SK-N-SH treated with all-trans-retinoic acid at 6 μM for 48 hours (cell line): Measurements from ENCODE around the gene KLF6.

Source experiments
- ARNTL ChIP-seq: fragments of 450-650 bp; formaldehyde crosslinking; IDR thresholded peaks from 2 replicates; pipeline ENCODE4 v1.5.0; 2020; ENCODE audit warnings: low read depth, mild to moderate bottlenecking, moderate library complexity, borderline replicate concordance
- BACH2 ChIP-seq: fragments of 250-450 bp; sonication (Bioruptor Pico); IDR thresholded peaks from 2 replicates; pipeline ENCODE4 v1.9.0; 2021; ENCODE audit warnings: mild to moderate bottlenecking, borderline replicate concordance
- CREB5 ChIP-seq: fragments of 250-450 bp; sonication (Bioruptor Pico); IDR thresholded peaks from 2 replicates; pipeline ENCODE4 v1.5.1; 2020; ENCODE audit warnings: low read depth, mild to moderate bottlenecking, moderate library complexity
- ISL1 ChIP-seq: fragments of 250-450 bp; sonication (Bioruptor Pico); IDR thresholded peaks from 2 replicates; pipeline ENCODE4 v2.1.2; 2022; ENCODE audit warnings: mild to moderate bottlenecking, moderate library complexity
- PATZ1 ChIP-seq: fragments of 250-450 bp; sonication (Bioruptor Pico); IDR thresholded peaks from 2 replicates; pipeline ENCODE4 v1.8.0; 2020; ENCODE audit warnings: mild to moderate bottlenecking, moderate library complexity, borderline replicate concordance
- POU6F1 ChIP-seq: fragments of 250-450 bp; sonication (Bioruptor Pico); IDR thresholded peaks from 2 replicates; pipeline ENCODE4 v1.8.0; 2021; ENCODE audit warnings: low read depth, mild to moderate bottlenecking, moderate library complexity, borderline replicate concordance
- PPARA ChIP-seq: fragments of 250-450 bp; sonication (Bioruptor Pico); IDR thresholded peaks from 2 replicates; pipeline ENCODE4 v1.5.0; 2020; ENCODE audit warnings: mild to moderate bottlenecking, borderline replicate concordance
- RARB ChIP-seq: fragments of 250-450 bp; sonication (Bioruptor Pico); IDR thresholded peaks from 2 replicates; pipeline ENCODE4 v1.8.0; 2021; ENCODE audit warnings: mild to moderate bottlenecking, moderate library complexity
- TSHZ2 ChIP-seq: fragments of 250-450 bp; sonication (Bioruptor Pico); IDR thresholded peaks from 2 replicates; pipeline ENCODE4 v1.5.0; 2020; ENCODE audit warnings: mild to moderate bottlenecking, moderate library complexity
- ZC3H10 ChIP-seq: fragments of 250-450 bp; sonication (Bioruptor Pico); IDR thresholded peaks from 2 replicates; pipeline ENCODE4 v1.5.1; 2021; ENCODE audit warnings: mild to moderate bottlenecking, moderate library complexity
- ZFP3 ChIP-seq: fragments of 250-450 bp; sonication (Bioruptor Pico); IDR thresholded peaks from 2 replicates; pipeline ENCODE4 v1.5.0; 2020; ENCODE audit warnings: mild to moderate bottlenecking, moderate library complexity
- ZFP30 ChIP-seq: fragments of 450-650 bp; formaldehyde crosslinking; IDR thresholded peaks from 2 replicates; pipeline ENCODE4 v1.5.0; 2022; ENCODE audit warnings: mild to moderate bottlenecking, moderate library complexity
- ZNF70 ChIP-seq: fragments of 450-650 bp; formaldehyde crosslinking; IDR thresholded peaks from 2 replicates; pipeline ENCODE4 v1.5.0; 2020; ENCODE audit warnings: mild to moderate bottlenecking, moderate library complexity

GRCh38 chr10:3807211-3807927, 22.4 kb upstream of the KLF6 start:
- TF ChIP-seq TSHZ2 (no peak), PATZ1 (CRISPR knock-in tag) (no peak), ZC3H10 (no peak), ISL1 (CRISPR knock-in tag) (no peak), RARB (CRISPR knock-in tag) (no peak), POU6F1 (CRISPR knock-in tag) (no peak), CREB5 (no peak), PPARA (no peak), ZNF70 (no peak), BACH2 (CRISPR knock-in tag) (no peak), ARNTL (no peak), ZFP30 (CRISPR knock-in tag) (no peak), ZFP3 (CRISPR knock-in tag) (no peak)
